Measurements from ENCODE around the gene TARP.

The TARP gene

DNA sequence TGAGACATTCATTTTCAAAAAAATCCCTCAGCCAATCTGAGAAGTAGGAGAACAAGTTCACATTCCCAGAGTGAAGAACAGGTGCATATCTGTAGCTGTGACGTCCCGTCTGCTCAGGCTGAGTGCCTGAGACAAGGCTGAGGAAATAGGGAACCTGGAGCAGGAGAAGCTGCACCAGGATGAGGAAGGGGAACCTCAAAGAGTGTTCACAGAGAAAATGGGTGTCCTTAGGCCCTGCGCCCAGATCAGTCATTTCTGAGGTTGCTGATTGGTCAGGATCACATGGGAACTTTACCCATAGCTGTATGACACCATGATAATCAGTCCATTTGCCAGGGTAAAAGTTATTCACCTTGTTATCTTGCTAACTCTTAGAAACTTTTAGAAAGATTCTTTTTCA, 34.2 kb upstream of the TARP start:
- TF ChIP-seq TAF1 (IDR thresholded peaks at IDR 0.05; ENCODE audit: low read depth), result no peak
- no peak for TF ChIP-seq RAD21 (conservative IDR thresholded peaks at IDR 0.05)
- TF ChIP-seq SMC3 (conservative IDR thresholded peaks at IDR 0.05; ENCODE audit: poor library complexity), result no peak
- TF ChIP-seq MXI1 (conservative IDR thresholded peaks at IDR 0.05; ENCODE audit: poor library complexity, severe bottlenecking), result no peak
- no peak for TF ChIP-seq REST (IDR thresholded peaks at IDR 0.05; ENCODE audit: borderline replicate concordance)

GRCh38 chr7:38306914-38307313, 33.5 kb upstream of the TARP start:
- Histone ChIP-seq H3K27me3 (ENCODE audit: insufficient read depth, low read depth, low read length) (no peaks in the 10 kb centered on the region), H3K9ac (ENCODE audit: low read length) (no peak overlapping the region), H3K79me2 (replicated peaks; ENCODE audit: insufficient read depth, low read length) (no peaks in the 10 kb centered on the region), H3K27ac (ENCODE audit: low read length) (no peak overlapping the region), H3K9me2 (ENCODE audit: insufficient read depth, low read length) (no peaks in the 10 kb centered on the region), H3K4me3 (ENCODE audit: low read length) (no peak overlapping the region), H3K4me2 (ENCODE audit: low read length) (no peak overlapping the region), H3K9me3 (ENCODE audit: low read length) (no peaks in the 10 kb centered on the region), H3K36me3 (ENCODE audit: insufficient read depth, low read length) (no peaks in the 10 kb centered on the region), H2AFZ (ENCODE audit: low read depth, low read length) (no peak overlapping the region), H4K20me1 (ENCODE audit: insufficient read depth) (no peaks in the 10 kb centered on the region), H3F3A (ENCODE audit: insufficient read depth, low read length, poor library complexity, severe bottlenecking) (no peaks in the 10 kb centered on the region)
- TF ChIP-seq POLR2AphosphoS5 (IDR thresholded peaks at IDR 0.05) (no peak), RAD21 (conservative IDR thresholded peaks at IDR 0.05) (no peak), REST (IDR thresholded peaks at IDR 0.05; ENCODE audit: borderline replicate concordance) (no peak), EP300 (conservative IDR thresholded peaks at IDR 0.05; ENCODE audit: poor library complexity, severe bottlenecking) (no peak), CTCF (IDR thresholded peaks at IDR 0.05; ENCODE audit: poor library complexity, severe bottlenecking) (no peak), MXI1 (conservative IDR thresholded peaks at IDR 0.05; ENCODE audit: poor library complexity, severe bottlenecking) (no peak), TAF1 (IDR thresholded peaks at IDR 0.05; ENCODE audit: low read depth) (no peak), EZH2 (IDR thresholded peaks at IDR 0.05; ENCODE audit: borderline replicate concordance, insufficient read depth, low read length, poor library complexity, severe bottlenecking) (no peak), SMC3 (conservative IDR thresholded peaks at IDR 0.05; ENCODE audit: poor library complexity) (no peak)

More for the DNA sequence above, 34.2 kb upstream of the TARP start:
- no peak overlapping the region for H3K9ac ChIP-seq (ENCODE audit: low read length)
- no peaks in the 10 kb centered on the region for H3K9me2 ChIP-seq (ENCODE audit: insufficient read depth, low read length)
- no peaks in the 10 kb centered on the region for H3K27me3 ChIP-seq (ENCODE audit: insufficient read depth, low read depth, low read length)
- no peaks in the 10 kb centered on the region for H4K20me1 ChIP-seq (ENCODE audit: insufficient read depth)
- no peaks in the 10 kb centered on the region for H3F3A ChIP-seq (ENCODE audit: insufficient read depth, low read length, poor library complexity, severe bottlenecking)
- no peak overlapping the region for H3K4me2 ChIP-seq (ENCODE audit: low read length)
- no peak overlapping the region for H2AFZ ChIP-seq (ENCODE audit: low read depth, low read length)
- H3K36me3 ChIP-seq (ENCODE audit: insufficient read depth, low read length), result no peaks in the 10 kb centered on the region
- no peak overlapping the region for H3K27ac ChIP-seq (ENCODE audit: low read length)
- H3K79me2 ChIP-seq (replicated peaks; ENCODE audit: insufficient read depth, low read length), result no peaks in the 10 kb centered on the region
- no peaks in the 10 kb centered on the region for H3K9me3 ChIP-seq (ENCODE audit: low read length)
- no peak overlapping the region for H3K4me3 ChIP-seq (ENCODE audit: low read length)

Data from neural cell (in vitro differentiated cells).